MV-4-11 (cell line): ENCODE results near the gene MEIS1.

Experiments
- DNase-seq: peaks from one replicate; lab custom pipeline; 2025; lab: John Stamatoyannopoulos, UW

The MEIS1 gene

GRCh38 chr2:66566726-66567399 is 131.9 kb downstream of the MEIS1 start:
- peak; percentile 21 for DNase-seq

DNA sequence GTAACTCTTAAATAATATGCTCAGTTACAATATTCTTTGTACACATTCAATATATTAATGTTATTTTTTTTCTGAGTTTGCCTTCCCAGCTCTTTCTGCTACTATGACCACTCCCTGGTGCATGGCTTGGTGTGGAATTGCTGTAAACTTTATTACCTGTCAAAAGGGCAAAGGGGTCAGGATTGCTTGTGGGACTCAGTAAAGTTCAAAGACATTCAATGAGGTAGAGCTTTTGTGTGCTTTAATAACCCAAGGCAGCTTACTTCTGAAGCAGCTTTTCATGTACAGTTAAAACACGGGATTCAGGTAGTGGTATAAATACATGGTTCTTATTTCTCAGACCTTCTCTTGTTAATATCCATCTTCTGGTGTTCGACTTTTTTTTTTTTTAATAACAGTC is 132.8 kb downstream of the MEIS1 start:
- DNase-seq: no peak

DNA sequence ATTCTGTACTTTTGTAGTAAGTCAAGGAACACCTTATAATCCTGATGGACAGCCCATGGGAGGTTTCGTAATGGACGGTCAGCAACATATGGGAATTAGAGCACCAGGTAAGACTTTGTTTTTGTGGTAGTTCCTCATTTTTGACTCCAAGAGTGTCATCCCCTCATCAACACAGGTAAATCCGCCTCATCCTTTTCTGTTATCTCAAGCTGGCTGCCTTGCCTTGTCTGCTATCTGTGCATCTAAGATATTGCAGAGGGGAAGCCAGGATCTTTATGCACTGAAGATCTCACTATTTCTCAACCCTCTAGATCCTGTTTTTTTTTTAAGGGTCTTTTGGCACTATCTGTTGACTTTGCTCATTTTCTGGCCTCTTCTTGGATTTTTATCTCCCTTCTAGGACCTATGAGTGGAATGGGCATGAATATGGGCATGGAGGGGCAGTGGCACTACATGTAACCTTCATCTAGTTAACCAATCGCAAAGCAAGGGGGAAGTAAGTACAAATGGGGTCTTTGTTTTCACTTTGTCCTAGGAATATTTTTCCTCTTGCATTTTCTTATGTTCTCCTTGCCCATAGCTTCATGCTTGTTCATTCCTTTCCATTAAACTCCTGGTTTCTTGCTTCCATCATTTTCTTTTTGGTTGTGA is 133.8 kb downstream of the MEIS1 start:
- no peak for DNase-seq

- peak; percentile 52 for DNase-seq
These were observed 134.5 kb downstream of the MEIS1 start for GRCh38 chr2:66569321-66569851.

DNA sequence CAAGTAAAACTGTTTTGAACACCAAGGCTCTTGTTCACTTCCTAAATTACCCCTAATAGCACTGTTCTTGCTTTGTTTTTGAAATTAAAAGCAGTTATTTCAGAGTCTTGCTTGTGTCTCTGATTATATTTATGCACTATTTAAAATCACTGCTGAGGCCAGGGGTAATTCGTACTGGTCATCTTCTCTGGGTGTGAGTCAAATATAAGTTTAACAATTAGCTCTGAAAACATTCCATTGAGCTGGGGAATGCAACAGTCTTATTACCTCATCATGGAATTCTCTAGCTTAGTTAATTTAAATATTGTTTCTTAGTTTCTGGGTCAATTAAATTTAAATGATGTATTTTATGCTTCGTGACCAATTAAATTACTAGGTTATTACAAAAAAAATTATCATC is 135.0 kb downstream of the MEIS1 start:
- DNase-seq: no peak

GRCh38 chr2:66570471-66570870 is 135.5 kb downstream of the MEIS1 start:
- no peak for DNase-seq

DNA sequence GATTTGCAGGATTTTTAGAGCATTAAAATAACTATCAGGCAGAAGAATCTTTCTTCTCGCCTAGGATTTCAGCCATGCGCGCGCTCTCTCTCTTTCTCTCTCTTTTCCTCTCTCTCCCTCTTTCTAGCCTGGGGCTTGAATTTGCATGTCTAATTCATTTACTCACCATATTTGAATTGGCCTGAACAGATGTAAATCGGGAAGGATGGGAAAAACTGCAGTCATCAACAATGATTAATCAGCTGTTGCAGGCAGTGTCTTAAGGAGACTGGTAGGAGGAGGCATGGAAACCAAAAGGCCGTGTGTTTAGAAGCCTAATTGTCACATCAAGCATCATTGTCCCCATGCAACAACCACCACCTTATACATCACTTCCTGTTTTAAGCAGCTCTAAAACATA is 137.0 kb downstream of the MEIS1 start:
- peak; percentile 41 for DNase-seq

GRCh38 chr2:66572391-66572790 is 137.5 kb downstream of the MEIS1 start:
- no peak for DNase-seq

DNA sequence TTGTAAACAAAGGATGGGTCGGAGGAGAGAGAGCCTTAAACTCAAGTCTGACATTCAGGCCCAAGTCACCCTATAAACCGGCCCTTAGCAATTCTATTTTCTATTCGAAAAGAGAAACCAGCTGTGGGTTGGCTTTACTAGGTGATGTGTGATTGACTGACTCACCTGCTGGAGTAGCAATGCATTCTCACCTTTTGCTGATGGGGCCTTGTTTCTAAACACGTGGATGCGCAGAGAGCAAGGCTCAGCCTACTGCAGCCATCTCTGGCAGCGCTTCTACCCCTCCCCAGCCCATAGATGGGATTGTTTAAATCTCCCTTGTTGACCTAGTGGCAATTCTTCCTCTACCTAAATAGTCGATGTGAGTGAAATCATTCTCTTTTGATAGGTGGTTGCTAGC is 138.5 kb downstream of the MEIS1 start:
- DNase-seq: no peak

GRCh38 chr2:66573821-66574233 is 138.9 kb downstream of the MEIS1 start:
- DNase-seq: no peak

DNA sequence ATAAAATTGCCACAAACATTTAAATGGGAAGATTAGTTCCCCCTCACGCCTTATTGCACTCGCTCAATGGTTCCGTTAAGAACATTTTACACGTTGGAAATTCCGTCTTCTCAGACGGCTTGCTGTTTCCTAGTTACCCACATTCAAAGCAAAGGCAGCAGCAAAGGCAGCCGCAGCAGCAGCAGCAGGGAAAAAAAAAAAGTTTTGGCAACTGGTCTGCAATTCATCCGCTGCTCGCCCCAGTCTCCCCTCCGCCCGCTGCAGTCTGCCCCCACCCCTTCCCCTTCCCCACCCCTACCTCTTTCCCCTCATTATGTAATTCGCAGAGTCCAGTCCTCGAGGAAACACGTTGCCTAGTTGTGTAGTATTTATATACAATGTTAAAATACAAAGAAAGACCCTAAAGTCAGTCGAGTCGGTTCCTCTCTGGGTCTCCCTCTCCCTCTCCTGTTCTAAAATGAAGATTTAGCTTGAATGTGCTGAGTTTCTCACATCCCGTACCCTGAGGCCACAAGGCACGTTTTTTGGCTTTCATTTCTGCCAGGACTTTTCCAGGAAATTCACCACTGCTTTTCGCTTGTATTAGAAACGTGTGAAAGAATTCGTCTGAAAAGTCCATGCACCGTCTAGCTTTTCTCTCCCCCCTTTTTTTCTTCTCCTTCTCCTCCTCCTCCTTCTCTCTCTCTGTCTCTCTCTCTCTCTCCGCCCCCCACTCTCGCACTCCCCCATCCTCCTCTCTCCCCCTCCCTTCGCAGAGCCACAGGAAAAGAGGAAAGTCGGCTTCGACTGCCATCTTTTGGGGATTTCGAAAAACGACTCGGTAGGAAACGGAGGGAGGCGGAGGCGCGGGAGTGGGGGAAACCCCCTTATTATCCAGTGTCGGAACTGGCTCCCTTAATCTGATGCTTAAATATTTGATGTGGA is 140.0 kb downstream of the MEIS1 start:
- peak; percentile 58 for DNase-seq

GRCh38 chr2:66575625-66576310 is 140.8 kb downstream of the MEIS1 start:
- peak; percentile 24 for DNase-seq

DNA sequence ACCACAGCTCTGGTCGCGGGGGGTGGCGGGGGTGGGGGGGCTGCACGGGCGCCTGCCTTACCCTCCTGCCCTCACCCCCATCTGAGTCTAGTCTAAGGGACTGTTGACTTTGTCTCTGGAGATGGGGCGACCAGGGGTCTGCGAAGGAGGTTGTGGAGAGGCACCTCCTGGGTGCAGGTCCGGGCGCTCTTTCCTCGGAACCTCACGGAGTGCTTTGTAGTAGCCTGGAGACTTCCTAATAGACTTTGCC is 141.3 kb downstream of the MEIS1 start:
- DNase-seq: no peak

GRCh38 chr2:66576561-66577320 is 141.8 kb downstream of the MEIS1 start:
- peak; percentile 17 for DNase-seq

GRCh38 chr2:66577321-66578053 is 142.6 kb downstream of the MEIS1 start:
- DNase-seq: no peak

DNA sequence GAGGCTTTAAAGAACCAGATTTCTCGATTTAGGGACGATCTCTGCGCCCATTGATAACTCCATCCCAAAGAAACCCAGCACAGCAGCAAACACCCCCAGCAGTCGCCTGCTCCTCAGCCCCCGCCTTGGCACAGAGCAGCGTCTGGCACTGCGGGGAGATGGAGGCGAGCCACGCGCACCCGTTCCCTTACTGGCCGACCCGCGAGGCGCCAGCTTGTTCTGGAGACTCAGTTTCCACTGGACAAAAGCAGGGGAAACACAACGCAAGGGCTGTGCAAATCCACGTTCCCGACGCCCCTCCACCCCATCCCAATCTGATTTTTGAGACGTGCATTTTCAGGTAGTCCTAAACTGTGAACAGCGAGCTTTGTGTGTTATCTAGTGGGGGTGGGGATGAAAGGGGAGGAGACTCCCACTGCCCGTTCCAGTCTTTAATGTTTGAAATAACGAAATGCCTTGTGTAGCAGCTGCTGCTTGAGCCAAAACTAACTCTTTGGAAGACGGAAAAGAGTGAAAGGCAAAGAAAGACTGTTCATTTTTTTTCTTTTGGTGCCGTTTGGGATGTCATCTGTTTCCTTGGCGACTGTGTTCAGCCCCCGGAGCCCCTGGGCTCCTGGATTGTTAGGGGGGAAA is 143.2 kb downstream of the MEIS1 start:
- no peak for DNase-seq

- DNase-seq: no peak
These were observed 143.8 kb downstream of the MEIS1 start for GRCh38 chr2:66578687-66579106.

GRCh38 chr2:66579186-66580126 is 144.5 kb downstream of the MEIS1 start:
- no peak for DNase-seq
